Astrocyte (in vitro differentiated cells and primary cell): ENCODE measurements around the gene XIRP1. TPM values are rescaled to one million over a fixed set of nuclear protein-coding genes. Genes with fewer than 3 reads are reported as not detected.
A peak's percentile ranks its signal among the peaks of the same experiment; 100 is the strongest.

Source experiments
- DNase-seq: peaks from one replicate; pipeline ENCODE4 v3.0.0-alpha.2; 2010; ENCODE audit warnings: low read depth
- FAIRE-seq: peaks from 2 replicates; lab custom pipeline; 2011; peaks lifted over from hg19 to GRCh38; lab: Jason Lieb, UNC
- H2AFZ ChIP-seq: 2 replicates; pipeline ENCODE4 v1.6.0; 2012; ENCODE audit warnings: low read depth, low read length, inconsistent platforms
- H3K27ac ChIP-seq: 2 replicates; pipeline ENCODE4 v1.5.1; 2011; ENCODE audit warnings: low read depth, low read length, inconsistent platforms
- H3K27me3 ChIP-seq: 2 replicates; pipeline ENCODE4 v1.6.0; 2011; ENCODE audit warnings: low read length, inconsistent platforms; ENCODE audit not compliant: insufficient read depth
- H3K36me3 ChIP-seq: 2 replicates; pipeline ENCODE4 v1.5.1; 2011; ENCODE audit warnings: low read length, inconsistent platforms; ENCODE audit not compliant: insufficient read depth
- H3K4me1 ChIP-seq: 2 replicates; pipeline ENCODE4 v1.5.1; 2011; ENCODE audit warnings: low read length, inconsistent platforms; ENCODE audit not compliant: insufficient read depth
- H3K4me2 ChIP-seq: 2 replicates; pipeline ENCODE4 v1.6.0; 2012; ENCODE audit warnings: low read length, inconsistent platforms
- H3K4me3 ChIP-seq: 2 replicates; pipeline ENCODE4 v1.5.1; 2011; ENCODE audit warnings: low read depth, mild to moderate bottlenecking, low read length, inconsistent platforms; ENCODE audit not compliant: insufficient read depth
- H3K79me2 ChIP-seq: 2 replicates; pipeline ENCODE4 v1.6.0; 2012; ENCODE audit warnings: mild to moderate bottlenecking, low read length, inconsistent platforms; ENCODE audit not compliant: insufficient read depth
- H3K9ac ChIP-seq: 2 replicates; pipeline ENCODE4 v1.6.0; 2012; ENCODE audit warnings: mild to moderate bottlenecking, low read length, inconsistent platforms
- H3K9me3 ChIP-seq: 2 replicates; pipeline ENCODE4 v1.5.1; 2012; ENCODE audit warnings: low read depth, mild to moderate bottlenecking, low read length, inconsistent platforms; ENCODE audit not compliant: insufficient read depth
- H4K20me1 ChIP-seq: 2 replicates; pipeline ENCODE4 v1.6.0; 2012; ENCODE audit warnings: low read length, inconsistent platforms; ENCODE audit not compliant: insufficient read depth
- H3K27ac Mint-ChIP-seq: one replicate; pipeline ENCODE4 v1.8.0; 2021; ENCODE audit warnings: mild to moderate bottlenecking, mixed read lengths; ENCODE audit not compliant: unreplicated experiment
- H3K27me3 Mint-ChIP-seq: one replicate; pipeline ENCODE4 v1.8.0; 2021; ENCODE audit warnings: low read depth, mixed read lengths; ENCODE audit not compliant: unreplicated experiment
- H3K36me3 Mint-ChIP-seq: one replicate; pipeline ENCODE4 v1.8.0; 2021; ENCODE audit warnings: low read depth, mixed read lengths; ENCODE audit not compliant: unreplicated experiment
- H3K4me1 Mint-ChIP-seq: one replicate; pipeline ENCODE4 v1.8.0; 2021; ENCODE audit warnings: low read depth, mixed read lengths; ENCODE audit not compliant: unreplicated experiment
- H3K4me3 Mint-ChIP-seq: one replicate; pipeline ENCODE4 v1.8.0; 2021; ENCODE audit warnings: mild to moderate bottlenecking, moderate library complexity, mixed read lengths; ENCODE audit not compliant: unreplicated experiment
- H3K9me3 Mint-ChIP-seq: one replicate; pipeline ENCODE4 v1.8.0; 2021; ENCODE audit warnings: mild to moderate bottlenecking, mixed read lengths; ENCODE audit not compliant: unreplicated experiment
- EZH2 ChIP-seq: IDR thresholded peaks from 2 replicates; pipeline ENCODE4 v1.6.1; 2012; ENCODE audit warnings: mild to moderate bottlenecking, low read length, inconsistent platforms; ENCODE audit not compliant: insufficient read depth
- total RNA-seq: library from RNA; stranded (reverse); gene quantifications from 2 replicates; pipeline ENCODE4 v1.2.1, GENCODE V29; 2021
- TF ChIP-seq, protein P1 (sequence below): IDR thresholded peaks from 2 replicates; pipeline ENCODE4 v1.5.1; 2011; ENCODE audit warnings: low read depth, mild to moderate bottlenecking, inconsistent platforms, low read length, moderate library complexity; ENCODE audit not compliant: insufficient read depth

The XIRP1 gene
- total RNA-seq, 1 donor from 2014 or later, result 1.1 TPM

DNA sequence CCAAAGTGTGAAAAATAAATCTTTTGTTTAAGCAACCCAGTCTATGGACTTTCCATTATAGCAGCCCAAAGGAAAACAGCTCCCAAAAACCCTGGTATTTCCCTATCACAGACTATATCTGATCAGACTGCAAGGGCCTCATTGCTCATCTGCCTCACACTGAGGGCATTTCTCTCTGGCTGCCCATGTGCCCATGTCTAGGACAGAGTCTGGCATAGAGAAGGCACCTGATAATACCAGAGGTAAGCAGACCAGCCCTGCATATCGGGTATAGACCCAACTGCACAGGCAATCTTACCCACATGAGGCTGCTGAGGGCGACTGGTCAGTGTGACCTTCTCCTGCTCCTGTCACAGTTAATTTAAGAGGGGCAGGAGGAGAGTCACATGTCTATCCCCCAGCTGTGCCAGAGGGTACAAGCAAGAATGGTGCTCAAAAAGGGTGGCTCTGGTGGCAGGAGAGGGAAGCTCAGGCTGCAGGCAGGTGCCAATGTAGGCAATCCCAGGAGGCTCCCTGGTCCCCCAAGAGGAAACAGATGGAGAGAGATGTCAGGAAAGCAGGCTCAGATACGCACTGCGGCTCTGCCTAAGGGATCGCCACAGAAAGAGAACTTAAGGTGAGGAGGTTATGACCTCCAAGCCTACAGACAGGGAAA, 42.1 kb downstream of the XIRP1 start:
- H3K79me2 ChIP-seq, result peaks cover 80% of the 10 kb centered on the region
- H3K9me3 Mint-ChIP-seq, result no peaks in the 10 kb centered on the region
- peak overlapping the region; percentile 98 for H3K27ac Mint-ChIP-seq
- peaks cover 61% of the 10 kb centered on the region for H3K4me1 Mint-ChIP-seq
- H3K27ac ChIP-seq, result peak overlapping the region; percentile 100
- no peak for DNase-seq
- H3K36me3 Mint-ChIP-seq, result peaks cover 18% of the 10 kb centered on the region
- H3K9ac ChIP-seq, result peak overlapping the region; percentile 99
- peaks cover 70% of the 10 kb centered on the region for H3K4me1 ChIP-seq
- TF ChIP-seq EZH2, result no peak
- TF ChIP-seq, protein P1, sequence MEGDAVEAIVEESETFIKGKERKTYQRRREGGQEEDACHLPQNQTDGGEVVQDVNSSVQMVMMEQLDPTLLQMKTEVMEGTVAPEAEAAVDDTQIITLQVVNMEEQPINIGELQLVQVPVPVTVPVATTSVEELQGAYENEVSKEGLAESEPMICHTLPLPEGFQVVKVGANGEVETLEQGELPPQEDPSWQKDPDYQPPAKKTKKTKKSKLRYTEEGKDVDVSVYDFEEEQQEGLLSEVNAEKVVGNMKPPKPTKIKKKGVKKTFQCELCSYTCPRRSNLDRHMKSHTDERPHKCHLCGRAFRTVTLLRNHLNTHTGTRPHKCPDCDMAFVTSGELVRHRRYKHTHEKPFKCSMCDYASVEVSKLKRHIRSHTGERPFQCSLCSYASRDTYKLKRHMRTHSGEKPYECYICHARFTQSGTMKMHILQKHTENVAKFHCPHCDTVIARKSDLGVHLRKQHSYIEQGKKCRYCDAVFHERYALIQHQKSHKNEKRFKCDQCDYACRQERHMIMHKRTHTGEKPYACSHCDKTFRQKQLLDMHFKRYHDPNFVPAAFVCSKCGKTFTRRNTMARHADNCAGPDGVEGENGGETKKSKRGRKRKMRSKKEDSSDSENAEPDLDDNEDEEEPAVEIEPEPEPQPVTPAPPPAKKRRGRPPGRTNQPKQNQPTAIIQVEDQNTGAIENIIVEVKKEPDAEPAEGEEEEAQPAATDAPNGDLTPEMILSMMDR, result no peak
- peaks cover 71% of the 10 kb centered on the region for H4K20me1 ChIP-seq
- H3K4me3 ChIP-seq, result peak overlapping the region; percentile 89
- H3K27me3 ChIP-seq, result no peaks in the 10 kb centered on the region
- no peaks in the 10 kb centered on the region for H3K27me3 Mint-ChIP-seq
- H3K9me3 ChIP-seq, result no peaks in the 10 kb centered on the region
- peak overlapping the region; percentile 94 for H3K4me3 Mint-ChIP-seq
- no peak for FAIRE-seq
- H3K4me2 ChIP-seq, result peak overlapping the region; percentile 98
- H3K36me3 ChIP-seq, result peaks cover 12% of the 10 kb centered on the region
- no peak overlapping the region for H2AFZ ChIP-seq

- H3K4me3 Mint-ChIP-seq, result peak overlapping the region; percentile 94
- peak overlapping the region; percentile 98 for H3K27ac Mint-ChIP-seq
- no peak overlapping the region for H2AFZ ChIP-seq
- no peak for DNase-seq
- TF ChIP-seq, protein P1, result no peak
- no peak for TF ChIP-seq EZH2
- H3K27me3 ChIP-seq, result no peaks in the 10 kb centered on the region
- peak overlapping the region; percentile 98 for H3K4me2 ChIP-seq
- peaks cover 87% of the 10 kb centered on the region for H3K79me2 ChIP-seq
- peaks cover 70% of the 10 kb centered on the region for H3K4me1 ChIP-seq
- peak overlapping the region; percentile 99 for H3K9ac ChIP-seq
- H3K36me3 ChIP-seq, result peaks cover 18% of the 10 kb centered on the region
- H3K4me3 ChIP-seq, result peak overlapping the region; percentile 89
- H3K9me3 Mint-ChIP-seq, result no peaks in the 10 kb centered on the region
- peaks cover 20% of the 10 kb centered on the region for H3K36me3 Mint-ChIP-seq
- H3K4me1 Mint-ChIP-seq, result peaks cover 63% of the 10 kb centered on the region
- H4K20me1 ChIP-seq, result peaks cover 77% of the 10 kb centered on the region
- no peaks in the 10 kb centered on the region for H3K27me3 Mint-ChIP-seq
- peak overlapping the region; percentile 100 for H3K27ac ChIP-seq
- no peak for FAIRE-seq
- H3K9me3 ChIP-seq, result no peaks in the 10 kb centered on the region
These were observed 42.8 kb downstream of the XIRP1 start for GRCh38 chr3:39149498-39150147.
